Stimulated activated naive CD4-positive, alpha-beta T cell (primary cell): Measurements from ENCODE around the gene TUBD1.
"Not testable (repeated sequence)": the region's sequence is repeated elsewhere in the genome, so short reads cannot be mapped to it uniquely, and the experiment has no call there.

ENCODE experiments used
- DNase-seq, 6 experiments: peaks; one replicate each; lab custom pipeline; 2025; lab: John Stamatoyannopoulos, UW

The TUBD1 gene

GRCh38 chr17:59845595-59846393, 46.9 kb downstream of the TUBD1 start:
- no peak for DNase-seq

GRCh38 chr17:59844884-59845594, 47.7 kb downstream of the TUBD1 start:
- no peak for DNase-seq

- no peak for DNase-seq
Observed at GRCh38 chr17:59842901-59843652, 49.7 kb downstream of the TUBD1 start.

- not testable (repeated sequence) for DNase-seq
Observed at GRCh38 chr17:59841882-59842263, 50.9 kb downstream of the TUBD1 start.

GRCh38 chr17:59841091-59841881, 51.5 kb downstream of the TUBD1 start:
- not testable (repeated sequence) for DNase-seq

GRCh38 chr17:59840329-59841090, 52.2 kb downstream of the TUBD1 start:
- no peak for DNase-seq

- DNase-seq = no peak
Observed at GRCh38 chr17:59839651-59840328, 53.0 kb downstream of the TUBD1 start.

GRCh38 chr17:59838052-59838916, 54.5 kb downstream of the TUBD1 start:
- DNase-seq = no peak

GRCh38 chr17:59837308-59838051, 55.3 kb downstream of the TUBD1 start:
- peak in 5 of 6 experiments; percentile 44 to 79 (median 55) for DNase-seq

GRCh38 chr17:59832883-59833379, 59.8 kb downstream of the TUBD1 start:
- no peak for DNase-seq

GRCh38 chr17:59830846-59831486, 61.8 kb downstream of the TUBD1 start:
- DNase-seq = no peak

- no peak for DNase-seq
Observed at GRCh38 chr17:59830007-59830630, 62.6 kb downstream of the TUBD1 start.

GRCh38 chr17:59829217-59830006, 63.3 kb downstream of the TUBD1 start:
- DNase-seq = no peak

- DNase-seq = not testable (repeated sequence)
Observed at GRCh38 chr17:59828819-59829216, 63.9 kb downstream of the TUBD1 start.

- no peak for DNase-seq
Observed at GRCh38 chr17:59828478-59828760, 64.3 kb downstream of the TUBD1 start.

- DNase-seq = no peak
Observed at GRCh38 chr17:59827721-59828477, 64.8 kb downstream of the TUBD1 start.
